ENCODE results near the gene AEBP2. TPM values are rescaled to one million over a fixed set of nuclear protein-coding genes. Genes with fewer than 3 reads are reported as not detected.

AEBP2 gene
- total and polyA plus RNA-seq, 2 of the 13 experiments (the other 11 are each of a cell fraction or from before 2014, with no cell fraction given): 9.2 to 17.9 TPM

- H3K9me3 ChIP-seq (ENCODE audit: low read length): no peaks in the 10 kb centered on the region
- H3K4me3 ChIP-seq (replicated peaks in 1 of 3; ENCODE audit: insufficient read depth in 1 of 3, low read depth in 2 of 3, low read length in 3 of 3): no peak overlapping the region
- no TSS peak for BruUV-seq (replicated peaks)
- peaks cover 47% of the 10 kb centered on the region for H3K4me1 ChIP-seq (ENCODE audit: insufficient read depth, low read length)
- in situ Hi-C loops (cut with HindIII; ENCODE audit: extremely low pct_ligation_motif_present, low pct_unique_long_range_greater_than_20kb) (no loop called here), intact Hi-C loops (cut with micrococcal nuclease; ENCODE audit: unreplicated experiment) (no loop called here)
- H3K79me2 ChIP-seq (ENCODE audit: insufficient read depth, low read length): no peaks in the 10 kb centered on the region
- H3K4me2 ChIP-seq (ENCODE audit: low read depth, low read length): no peak overlapping the region
- H3K27ac ChIP-seq (ENCODE audit: extremely low read length, insufficient read depth, low read length): no peak overlapping the region
- no peaks in the 10 kb centered on the region for H4K20me1 ChIP-seq (ENCODE audit: insufficient read depth, low read length)
- no peaks in the 10 kb centered on the region for H3K36me3 ChIP-seq (replicated peaks in 1 of 2; ENCODE audit: control insufficient read depth in 1 of 2, insufficient read depth in 2 of 2, low read length in 2 of 2)
- ChIA-PET POLR2A (no interaction called here), CTCF (ENCODE audit: low intra/inter-chr PET ratio, low total read pairs) (no interaction called here)
- no peak overlapping the region for H2AFZ ChIP-seq (ENCODE audit: low read length)
- FAIRE-seq: no peak
- no peaks in the 10 kb centered on the region for H3K27me3 ChIP-seq (ENCODE audit: control insufficient read depth in 1 of 2, insufficient read depth in 2 of 2, low read length in 2 of 2)
- 35% methylated on average over 6 of the region's 6 CpGs for WGBS (ENCODE audit: low lambda C conversion rate)
- no peak for DNase-seq (ENCODE audit: low spot score)
- no peak overlapping the region for H3K9ac ChIP-seq (ENCODE audit: insufficient read depth, low read depth, low read length)
- no peak for ATAC-seq
- TF ChIP-seq ZNF264 (CRISPR knock-in tag; IDR thresholded peaks at IDR 0.05) (no peak), ZNF546 (CRISPR knock-in tag; conservative IDR thresholded peaks at IDR 0.05) (no peak), ZNF512 (CRISPR knock-in tag; IDR thresholded peaks at IDR 0.05) (no peak), MLX (CRISPR knock-in tag; IDR thresholded peaks at IDR 0.05) (no peak), CBFB (CRISPR knock-in tag; IDR thresholded peaks at IDR 0.05) (no peak), ZBTB44 (CRISPR knock-in tag; IDR thresholded peaks at IDR 0.05) (no peak), FOXK2 (IDR thresholded peaks at IDR 0.05) (no peak), ZNF460 (CRISPR knock-in tag; IDR thresholded peaks at IDR 0.05; ENCODE audit: borderline replicate concordance) (peak; percentile 85), PLSCR1 (CRISPR knock-in tag; IDR thresholded peaks at IDR 0.05; ENCODE audit: borderline replicate concordance) (no peak), GPBP1L1 (CRISPR knock-in tag; IDR thresholded peaks at IDR 0.05) (no peak), ZNF18 (CRISPR knock-in tag; IDR thresholded peaks at IDR 0.05; ENCODE audit: insufficient replicate concordance) (no peak), ZBTB7A (CRISPR knock-in tag; IDR thresholded peaks at IDR 0.05) (no peak), ZBTB14 (CRISPR knock-in tag; IDR thresholded peaks at IDR 0.05) (no peak), SALL1 (CRISPR knock-in tag; IDR thresholded peaks at IDR 0.05) (no peak)
Measured at GRCh38 chr12:19398376-19399363, 40.6 kb upstream of the AEBP2 start.
